CD4-positive, alpha-beta T cell (primary cell): ENCODE results near the gene ERVK3-1. TPM values are rescaled to one million over a fixed set of nuclear protein-coding genes. Genes with fewer than 3 reads are reported as not detected.
"Not testable (repeated sequence)": the region's sequence is repeated elsewhere in the genome, so short reads cannot be mapped to it uniquely, and the experiment has no call there.

Experiments
- ATAC-seq: fragments of 200-7000 bp; cut with Tn5 transposase; one replicate; pipeline ENCODE4 v1.10.0; 2022; ENCODE audit warnings: mild to moderate bottlenecking; ENCODE audit not compliant: poor library complexity
- CTCF ChIA-PET: fragments of 350-600 bp; sonication (Branson Sonifier 250); formaldehyde crosslinking; loops from one replicate; lab custom pipeline; 2021; ENCODE audit warnings: antibody characterized with exemption, inconsistent platforms; lab: Charles Lee
- POLR2A ChIA-PET: fragments of 350-600 bp; sonication (Branson Sonifier 250); formaldehyde crosslinking; loops from one replicate; lab custom pipeline; 2021; ENCODE audit warnings: antibody characterized with exemption, inconsistent platforms; lab: Charles Lee
- DNase-seq, 14 experiments: peaks; one replicate each; pipeline ENCODE4 v3.0.0-alpha.2; 2013 to 2020; ENCODE audit warnings: mixed read lengths in 2 of 14
- H3K27ac ChIP-seq, 2 donors: one replicate each; pipeline versions ENCODE4 v1.5.1 to v1.7.0; 2013; ENCODE audit warnings: low read length in 2 of 2, low read depth in 1 of 2, mild to moderate bottlenecking in 1 of 2
- H3K27me3 ChIP-seq, 2 experiments: 1 replicate in 1 of 2; 2 replicates in 1 of 2; pipeline versions ENCODE4 v1.6.1 to v1.7.0; 2013; ENCODE audit warnings: low read length in 2 of 2, control low read depth in 1 of 2, mild to moderate bottlenecking in 1 of 2, moderate library complexity in 1 of 2; ENCODE audit not compliant: insufficient read depth in 2 of 2, control insufficient read depth in 1 of 2
- H3K36me3 ChIP-seq: one replicate; pipeline ENCODE4 v1.6.1; 2013; ENCODE audit warnings: low read length, control low read depth; ENCODE audit not compliant: insufficient read depth
- H3K4me1 ChIP-seq: one replicate; pipeline ENCODE4 v1.6.1; 2013; ENCODE audit warnings: low read length, control low read depth; ENCODE audit not compliant: insufficient read depth
- H3K4me3 ChIP-seq: one replicate; pipeline ENCODE4 v1.5.1; 2013; ENCODE audit warnings: mild to moderate bottlenecking, low read length, moderate library complexity
- H3K9me3 ChIP-seq, 2 experiments: 1 replicate in 1 of 2; 2 replicates in 1 of 2; pipeline versions ENCODE4 v1.6.1 to v1.7.0; 2013; ENCODE audit warnings: low read length in 2 of 2, mild to moderate bottlenecking in 2 of 2, control low read depth in 1 of 2, moderate library complexity in 1 of 2; ENCODE audit not compliant: control insufficient read depth in 1 of 2, insufficient read depth in 1 of 2
- H3K27ac Mint-ChIP-seq: one replicate; pipeline ENCODE4 v1.8.0; 2020; ENCODE audit warnings: mixed read lengths
- H3K27me3 Mint-ChIP-seq: one replicate; pipeline ENCODE4 v1.8.0; 2021; ENCODE audit warnings: mixed read lengths
- H3K36me3 Mint-ChIP-seq: one replicate; pipeline ENCODE4 v1.8.0; 2021; ENCODE audit warnings: low read depth, mixed read lengths
- H3K4me1 Mint-ChIP-seq: one replicate; pipeline ENCODE4 v1.8.0; 2021; ENCODE audit warnings: low read depth, mixed read lengths
- H3K4me3 Mint-ChIP-seq: one replicate; pipeline ENCODE4 v1.8.0; 2020; ENCODE audit warnings: mild to moderate bottlenecking, mixed read lengths
- H3K9me3 Mint-ChIP-seq: one replicate; pipeline ENCODE4 v1.8.0; 2020; ENCODE audit warnings: mixed read lengths
- intact Hi-C, 2 experiments: fragments of 100-400 bp; cut with DNase I in 1 of 2; cut with micrococcal nuclease in 1 of 2; formaldehyde crosslinking; loops; one replicate each; pipeline versions ENCODE4 v1.15.1 to v1.9.0; 2023 to 2025; cut with DNase I, micrococcal nuclease
- polyA plus RNA-seq, 2 donors: library from polyadenylated mRNA; unstranded; fragments of 120-200 nt; gene quantifications; one replicate each; pipeline ENCODE4 v1.2.1, GENCODE V29; 2013
- total RNA-seq, 174 experiments: library from RNA in 2 of 174; stranded (reverse) in 2 of 174; gene quantifications; one replicate each; pipeline ENCODE4 v1.2.3 and lab custom pipeline; 2021 to 2026
- TF ChIP-seq, protein P1 (sequence below): fragments of 200-600 bp; IDR thresholded peaks from one replicate; pipeline ENCODE4 v1.8.0; 2022; ENCODE audit warnings: antibody characterized with exemption, mild to moderate bottlenecking

Gene ERVK3-1
- total RNA-seq (100 to 1,000 TPM; 150 to 153 TPM), total RNA-seq (lab: John Stamatoyannopoulos, UW) (11.4 to 101 (median 39.7) reads per million in 172 experiments)
- 56.4 TPM for polyA plus RNA-seq (2013, experiment 1 of 2)
- 85.5 TPM for polyA plus RNA-seq (2013, experiment 2 of 2)

- no peaks in the 10 kb centered on the region for H3K27me3 ChIP-seq
- H3K4me3 ChIP-seq: peak within 1 kb of the TSS; percentile 96
- Mint-ChIP-seq H3K4me1 (peaks cover 52% of the 10 kb centered on the region), H3K36me3 (peaks cover 91% of the 10 kb centered on the region), H3K9me3 (no peaks in the 10 kb centered on the region), H3K27me3 (no peaks in the 10 kb centered on the region), H3K27ac (peak within 1 kb of the TSS; percentile 95), H3K4me3 (peak within 1 kb of the TSS; percentile 95)
- peak within 1 kb of the TSS; percentile 93 to 97 for H3K27ac ChIP-seq
- DNase-seq: peak; percentile 84 to 99 (median 92)
- H3K36me3 ChIP-seq: peaks cover 41% of the 10 kb centered on the region
- intact Hi-C loops: loop anchor here (1.0 to 5.0 kb wide), 10 partner anchors 21 to 212 kb away; partner anchors contain the start of genes ZNF497 (in 2 of the 2), ZNF8 (in 2 of the 2), RPS5 (in 1 of the 2) and ZBTB45 (in 1 of the 2)
- ChIA-PET POLR2A (interaction anchor here (0.6 to 3.3 kb wide), 17 partner anchors 12 to 1114 kb away, joined by 3 to 31 read pairs (median 4); partner anchors contain the start of genes ZNF132, ZNF264, ZNF274 and ZNF497), CTCF (interaction anchor here (1.2 kb wide), 1 partner anchor 69 kb away, joined by 3 read pairs; no protein-coding TSS in a partner anchor)
- TF ChIP-seq, protein P1, sequence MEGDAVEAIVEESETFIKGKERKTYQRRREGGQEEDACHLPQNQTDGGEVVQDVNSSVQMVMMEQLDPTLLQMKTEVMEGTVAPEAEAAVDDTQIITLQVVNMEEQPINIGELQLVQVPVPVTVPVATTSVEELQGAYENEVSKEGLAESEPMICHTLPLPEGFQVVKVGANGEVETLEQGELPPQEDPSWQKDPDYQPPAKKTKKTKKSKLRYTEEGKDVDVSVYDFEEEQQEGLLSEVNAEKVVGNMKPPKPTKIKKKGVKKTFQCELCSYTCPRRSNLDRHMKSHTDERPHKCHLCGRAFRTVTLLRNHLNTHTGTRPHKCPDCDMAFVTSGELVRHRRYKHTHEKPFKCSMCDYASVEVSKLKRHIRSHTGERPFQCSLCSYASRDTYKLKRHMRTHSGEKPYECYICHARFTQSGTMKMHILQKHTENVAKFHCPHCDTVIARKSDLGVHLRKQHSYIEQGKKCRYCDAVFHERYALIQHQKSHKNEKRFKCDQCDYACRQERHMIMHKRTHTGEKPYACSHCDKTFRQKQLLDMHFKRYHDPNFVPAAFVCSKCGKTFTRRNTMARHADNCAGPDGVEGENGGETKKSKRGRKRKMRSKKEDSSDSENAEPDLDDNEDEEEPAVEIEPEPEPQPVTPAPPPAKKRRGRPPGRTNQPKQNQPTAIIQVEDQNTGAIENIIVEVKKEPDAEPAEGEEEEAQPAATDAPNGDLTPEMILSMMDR: no peak
- peak; percentile 96 for ATAC-seq
- H3K4me1 ChIP-seq: peaks cover 21% of the 10 kb centered on the region
- no peaks in the 10 kb centered on the region for H3K9me3 ChIP-seq
These were observed at the start of gene ERVK3-1 for GRCh38 chr19:58305065-58305931. Gene ERVK3-1, plus strand, starts transcription at chr19:58305377. Its CDS starts 6,792 bp downstream, at chr19:58312169.

DNA sequence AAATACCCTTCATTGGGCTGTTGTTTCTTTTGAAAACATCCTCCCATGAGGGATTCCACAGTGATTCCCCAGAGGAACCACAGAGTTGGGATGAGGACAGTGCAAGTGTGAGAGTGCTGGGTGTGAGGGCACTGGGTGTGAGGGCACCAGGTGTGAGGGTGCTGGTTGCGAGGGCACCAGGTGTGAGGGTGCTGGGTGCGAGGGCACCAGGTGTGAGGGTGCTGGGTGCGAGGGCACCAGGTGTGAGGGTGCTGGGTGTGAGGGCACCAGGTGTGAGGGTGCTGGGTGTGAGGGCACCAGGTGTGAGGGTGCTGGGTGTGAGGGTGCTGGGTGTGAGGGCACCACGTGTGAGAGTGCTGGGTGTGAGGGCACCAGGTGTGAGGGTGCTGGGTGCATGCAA lies 46.9 kb upstream of the ERVK3-1 start:
- H3K4me1 Mint-ChIP-seq, H3K9me3 Mint-ChIP-seq, H3K27me3 Mint-ChIP-seq, CTCF ChIA-PET, H3K27me3 ChIP-seq, H3K4me1 ChIP-seq, POLR2A ChIA-PET, ATAC-seq, intact Hi-C loops, H3K27ac Mint-ChIP-seq, H3K4me3 ChIP-seq, H3K27ac ChIP-seq, H3K4me3 Mint-ChIP-seq, DNase-seq: not testable (repeated sequence)
- Histone ChIP-seq H3K36me3 (peaks cover 69% of the 10 kb centered on the region), H3K9me3 (peaks cover 90 to 94% of the 10 kb centered on the region in 2 experiments)
- H3K36me3 Mint-ChIP-seq: peaks cover 97% of the 10 kb centered on the region

DNA sequence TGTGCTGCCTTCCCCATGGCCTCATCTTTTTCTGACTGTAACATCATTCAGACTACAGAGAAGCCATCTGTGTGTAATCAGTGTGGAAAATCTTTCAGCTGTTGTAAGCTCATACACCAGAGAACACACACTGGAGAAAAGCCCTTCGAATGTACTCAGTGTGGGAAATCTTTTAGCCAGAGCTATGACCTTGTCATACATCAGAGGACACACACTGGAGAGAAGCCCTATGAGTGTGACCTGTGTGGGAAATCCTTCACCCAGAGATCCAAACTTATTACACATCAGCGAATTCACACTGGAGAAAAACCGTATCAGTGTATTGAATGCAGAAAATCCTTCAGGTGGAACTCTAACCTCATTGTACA lies 43.6 kb upstream of the ERVK3-1 start:
- Histone ChIP-seq H3K27me3 (no peaks in the 10 kb centered on the region), H3K36me3 (peaks cover 59% of the 10 kb centered on the region), H3K4me3 (no peak overlapping the region), H3K27ac (no peak overlapping the region), H3K4me1 (no peaks in the 10 kb centered on the region), H3K9me3 (peaks cover 93 to 96% of the 10 kb centered on the region in 2 experiments)
- TF ChIP-seq, protein P1: no peak
- Mint-ChIP-seq H3K36me3 (peaks cover 98% of the 10 kb centered on the region), H3K27ac (no peak overlapping the region), H3K27me3 (no peaks in the 10 kb centered on the region), H3K9me3 (peaks cover 7% of the 10 kb centered on the region), H3K4me1 (no peaks in the 10 kb centered on the region), H3K4me3 (no peak overlapping the region)
- ChIA-PET POLR2A (no interaction called here), CTCF (no interaction called here)
- ATAC-seq (no peak), DNase-seq (no peak)
- intact Hi-C loops: no loop called here
